ENCODE measurements around the gene EREG. TPM values are rescaled to one million over a fixed set of nuclear protein-coding genes. Genes with fewer than 3 reads are reported as not detected.

EREG gene
- total and polyA plus RNA-seq, 2 of the 8 experiments (the other 6 are each of a cell fraction or from before 2014, with no cell fraction given), result not detected

- Histone ChIP-seq H3K14ac (ENCODE audit: insufficient read length) (no peak overlapping the region), H2AFZ (ENCODE audit: low read length) (no peak overlapping the region), H3K23ac (ENCODE audit: insufficient read length) (no peak overlapping the region), H2AK5ac (ENCODE audit: low read depth, low read length) (no peak overlapping the region), H2BK15ac (ENCODE audit: low read length) (no peak overlapping the region), H3K79me2 (ENCODE audit: control insufficient read depth in 1 of 2, insufficient read depth in 2 of 2, low read length in 2 of 2) (no peaks in the 10 kb centered on the region), H4K91ac (replicated peaks; ENCODE audit: insufficient read length, low read length) (no peak overlapping the region), H3K27me3 (replicated peaks in 1 of 4; ENCODE audit: control insufficient read depth in 3 of 4, extremely low read depth in 1 of 4, insufficient read depth in 3 of 4, low read length in 3 of 4) (no peaks in the 10 kb centered on the region; a peak in 1 of 7 replicates), H2BK12ac (ENCODE audit: low read depth, low read length) (no peak overlapping the region), H3K4me1 (replicated peaks in 1 of 4; ENCODE audit: control insufficient read depth in 3 of 4, insufficient read depth in 4 of 4, low read length in 3 of 4) (no peaks in the 10 kb centered on the region), H2BK120ac (replicated peaks; ENCODE audit: low read depth, low read length) (no peak overlapping the region), H3K18ac (ENCODE audit: extremely low read depth, low read length) (no peak overlapping the region), H4K20me1 (replicated peaks in 1 of 2; ENCODE audit: control insufficient read depth in 1 of 2, insufficient read depth in 2 of 2, low read length in 2 of 2) (no peaks in the 10 kb centered on the region), H3K36me3 (ENCODE audit: control insufficient read depth in 2 of 4, insufficient read depth in 4 of 4, low read length in 3 of 4) (no peaks in the 10 kb centered on the region), H3K23me2 (ENCODE audit: low read depth, low read length) (no peaks in the 10 kb centered on the region; the same call in 1 of the 2 replicates), H3K79me1 (ENCODE audit: low read depth, low read length) (no peaks in the 10 kb centered on the region), H4K5ac (ENCODE audit: insufficient read length, low read depth, low read length) (no peak overlapping the region), H4K8ac (ENCODE audit: extremely low read depth, insufficient read depth, low read length) (no peak overlapping the region), H3K56ac (replicated peaks; ENCODE audit: insufficient read length, low read depth, low read length) (no peak overlapping the region), H2BK20ac (ENCODE audit: low read length) (no peak overlapping the region), H3K27ac (ENCODE audit: low read depth, low read length) (no peak overlapping the region), H3K4ac (replicated peaks; ENCODE audit: insufficient read length, low read depth, low read length) (no peak overlapping the region), H2BK5ac (ENCODE audit: low read depth, low read length) (no peak overlapping the region), H3K4me2 (ENCODE audit: insufficient read depth in 1 of 2, low read depth in 2 of 2, low read length in 2 of 2) (no peak overlapping the region), H3K4me3 (ENCODE audit: extremely low read depth in 1 of 4, insufficient read depth in 2 of 4, low read depth in 3 of 4, low read length in 4 of 4) (no peak overlapping the region), H3K9me3 (ENCODE audit: insufficient read depth in 2 of 2, low read depth in 1 of 2, low read length in 1 of 2) (no peaks in the 10 kb centered on the region; a peak in 1 of 4 replicates), H3K9ac (replicated peaks in 1 of 4; ENCODE audit: extremely low read depth in 1 of 4, low read depth in 3 of 4, low read length in 3 of 4) (no peak overlapping the region)
- ChIA-PET POLR2A (ENCODE audit: partially characterized antibody) (no interaction called here), CTCF (ENCODE audit: partially characterized antibody) (interaction anchor here (0.9 kb wide), 1 partner anchor 198 kb away, joined by 3 read pairs; no protein-coding TSS in a partner anchor)
- WGBS, 2 experiments (ENCODE audit: extremely low coverage in 1 of 2, insufficient coverage in 1 of 2, insufficient read length in 1 of 2, insufficient replicate concordance in 2 of 2, low coverage in 1 of 2, low lambda C conversion rate in 2 of 2, missing lambda C conversion rate in 1 of 2), result 93% methylated on average over 2 of the region's 2 CpGs; no CpG with 5 or more reads in 1 of the 2 experiments
- DNase-seq (ENCODE audit: low read depth in 1 of 2, low spot score in 2 of 2) (no peak), FAIRE-seq (no peak)
- TF ChIP-seq RFX5 (IDR thresholded peaks at IDR 0.05; ENCODE audit: borderline replicate concordance, low read depth, low read length) (no peak), KDM5A (IDR thresholded peaks at IDR 0.05; ENCODE audit: low read length) (no peak), JUN (IDR thresholded peaks at IDR 0.05; ENCODE audit: low read depth, low read length) (no peak), POLR2A (IDR thresholded peaks at IDR 0.05; ENCODE audit: control extremely low read depth in 1 of 2, low read depth in 2 of 2, low read length in 2 of 2) (no peak), HDAC6 (IDR thresholded peaks at IDR 0.05; ENCODE audit: low read depth, low read length) (no peak), HDAC2 (IDR thresholded peaks at IDR 0.05; ENCODE audit: borderline replicate concordance in 1 of 2, low read depth in 2 of 2, low read length in 2 of 2) (no peak), E2F6 (IDR thresholded peaks at IDR 0.05) (no peak), SAP30 (IDR thresholded peaks at IDR 0.05; ENCODE audit: insufficient read depth, insufficient replicate concordance, low read length) (no peak), POU5F1 (IDR thresholded peaks at IDR 0.05; ENCODE audit: low read depth, low read length) (no peak), NANOG (IDR thresholded peaks at IDR 0.05; ENCODE audit: insufficient read depth, low read depth, low read length, poor library complexity, severe bottlenecking) (no peak)
These were observed 59.2 kb downstream of the EREG start for GRCh38 chr4:74424111-74424510.
